Naive thymus-derived CD4-positive, alpha-beta T cell (primary cell): ENCODE data around the gene CALY. TPM values are rescaled to one million over a fixed set of nuclear protein-coding genes. Genes with fewer than 3 reads are reported as not detected.

Experiments used
- ATAC-seq: fragments of 150-1000 bp; cut with Tn5 transposase; 2 replicates; pipeline ENCODE4 v1.10.0; 2021; ENCODE audit warnings: mild to moderate bottlenecking, moderate library complexity
- CTCF ChIA-PET: fragments of 350-600 bp; sonication (Branson Sonifier 250); formaldehyde crosslinking; loops from one replicate; lab custom pipeline; 2021; ENCODE audit warnings: antibody characterized with exemption; lab: Charles Lee
- POLR2A ChIA-PET: fragments of 350-600 bp; sonication (Branson Sonifier 250); formaldehyde crosslinking; loops from one replicate; lab custom pipeline; 2021; ENCODE audit warnings: antibody characterized with exemption, inconsistent platforms; lab: Charles Lee
- DNase-seq, 9 donors: peaks; one replicate each; pipeline versions ENCODE4 v3.0.0 to v3.0.0-alpha.2; 2020 to 2022; ENCODE audit warnings: mixed read lengths in 1 of 9
- H3K27ac ChIP-seq: one replicate; pipeline ENCODE4 v1.7.0; 2013; ENCODE audit warnings: mild to moderate bottlenecking, low read depth, low read length, moderate library complexity
- H3K27me3 ChIP-seq, 2 donors: one replicate each; pipeline ENCODE4 v1.7.0; 2013; ENCODE audit warnings: low read length in 2 of 2, mild to moderate bottlenecking in 2 of 2, moderate library complexity in 2 of 2; ENCODE audit not compliant: control insufficient read depth in 2 of 2, insufficient read depth in 2 of 2
- H3K36me3 ChIP-seq, 3 experiments: 1 replicate in 2 of 3; 2 replicates in 1 of 3; pipeline ENCODE4 v1.7.0; 2013; ENCODE audit warnings: low read length in 3 of 3, mild to moderate bottlenecking in 3 of 3, moderate library complexity in 1 of 3; ENCODE audit not compliant: insufficient read depth in 3 of 3, control insufficient read depth in 2 of 3
- H3K4me1 ChIP-seq, 2 donors: one replicate each; pipeline ENCODE4 v1.7.0; 2013; ENCODE audit warnings: low read length in 2 of 2, mild to moderate bottlenecking in 2 of 2, moderate library complexity in 1 of 2; ENCODE audit not compliant: control insufficient read depth in 2 of 2, insufficient read depth in 2 of 2
- H3K4me3 ChIP-seq: 2 replicates; pipeline ENCODE4 v1.7.0; 2013; ENCODE audit warnings: mild to moderate bottlenecking, low read length
- H3K9me3 ChIP-seq, 3 experiments: 1 replicate in 2 of 3; 2 replicates in 1 of 3; pipeline ENCODE4 v1.7.0; 2013; ENCODE audit warnings: low read length in 3 of 3; ENCODE audit not compliant: control insufficient read depth in 2 of 3
- H3K27ac Mint-ChIP-seq, 9 donors: one replicate each; pipeline ENCODE4 v1.8.0; 2020 to 2022; ENCODE audit warnings: mixed read lengths in 9 of 9, mild to moderate bottlenecking in 8 of 9, moderate library complexity in 5 of 9, inconsistent platforms in 2 of 9
- H3K27me3 Mint-ChIP-seq, 5 donors: one replicate each; pipeline ENCODE4 v1.8.0; 2021 to 2022; ENCODE audit warnings: mixed read lengths in 5 of 5, mild to moderate bottlenecking in 1 of 5
- H3K36me3 Mint-ChIP-seq, 5 donors: one replicate each; pipeline ENCODE4 v1.8.0; 2020 to 2022; ENCODE audit warnings: mixed read lengths in 5 of 5, mild to moderate bottlenecking in 3 of 5, inconsistent platforms in 1 of 5
- H3K4me1 Mint-ChIP-seq, 7 donors: one replicate each; pipeline ENCODE4 v1.8.0; 2020 to 2022; ENCODE audit warnings: mixed read lengths in 7 of 7, mild to moderate bottlenecking in 3 of 7, inconsistent platforms in 1 of 7
- H3K4me3 Mint-ChIP-seq, 10 donors: one replicate each; pipeline ENCODE4 v1.8.0; 2020 to 2022; ENCODE audit warnings: mild to moderate bottlenecking in 10 of 10, mixed read lengths in 10 of 10, moderate library complexity in 6 of 10, inconsistent platforms in 2 of 10
- H3K9me3 Mint-ChIP-seq, 11 donors: one replicate each; pipeline ENCODE4 v1.8.0; 2020 to 2022; ENCODE audit warnings: mixed read lengths in 11 of 11, mild to moderate bottlenecking in 4 of 11, inconsistent platforms in 1 of 11, moderate library complexity in 1 of 11
- intact Hi-C, 2 donors: fragments of 100-400 bp; cut with micrococcal nuclease; formaldehyde crosslinking; loops; one replicate each; pipeline ENCODE4 v1.15.1; 2023
- polyA plus RNA-seq, 2 donors: library from polyadenylated mRNA; unstranded; fragments of 300-500 nt; fragmentation: Illumina TruSeq; gene quantifications; one replicate each; pipeline ENCODE4 v1.2.3, GENCODE V29; 2021
- total RNA-seq, 6 experiments: library from RNA in 5 of 6; stranded (reverse) in 5 of 6; gene quantifications; 1 replicate in 5 of 6; 2 replicates in 1 of 6; pipeline ENCODE4 v1.2.3 and lab custom pipeline; 2021 to 2026

CALY gene
- total and polyA plus RNA-seq, 7 experiments from 2014 or later = 0.33 to 5.1 (median 1.9) TPM; not detected in 1

- no peaks in the 10 kb centered on the region for H3K27me3 Mint-ChIP-seq
- no peak for DNase-seq
- H3K27ac Mint-ChIP-seq = peak overlapping the region in 2 of 9 donors; percentile 3 to 19
- H3K4me1 Mint-ChIP-seq = peaks cover 11 to 30% (median 15%) of the 10 kb centered on the region in 7 donors
- H3K9me3 Mint-ChIP-seq = no peaks in the 10 kb centered on the region
- Histone ChIP-seq H3K36me3 (peaks cover 0 to 60% (median 11%) of the 10 kb centered on the region in 3 experiments), H3K27ac (no peak overlapping the region), H3K4me1 (peaks cover 19 to 30% of the 10 kb centered on the region in 2 donors), H3K9me3 (no peaks in the 10 kb centered on the region), H3K4me3 (no peak overlapping the region), H3K27me3 (no peaks in the 10 kb centered on the region)
- CTCF ChIA-PET = no interaction called here
- no peak for ATAC-seq
- POLR2A ChIA-PET = interaction anchor here (0.7 to 0.9 kb wide), 2 partner anchors 23 to 120 kb away, joined by 3 to 4 read pairs; no protein-coding TSS in a partner anchor
- H3K36me3 Mint-ChIP-seq = peaks cover 0 to 19% (median 12%) of the 10 kb centered on the region in 5 donors
- H3K4me3 Mint-ChIP-seq = no peak overlapping the region
- intact Hi-C loops = no loop called here
These were observed 56.2 kb downstream of the CALY start for GRCh38 chr10:133280391-133281059.

- CTCF ChIA-PET = interaction anchor here (0.6 to 1.7 kb wide), 2 partner anchors 27 to 52 kb away, joined by 3 to 6 read pairs; no protein-coding TSS in a partner anchor
- DNase-seq (no peak), ATAC-seq (no peak)
- Mint-ChIP-seq H3K27me3 (no peaks in the 10 kb centered on the region), H3K4me1 (peaks cover 11 to 36% (median 18%) of the 10 kb centered on the region in 7 donors), H3K4me3 (peak overlapping the region in 1 of 10 donors; percentile 25), H3K27ac (peak overlapping the region in 6 of 9 donors; percentile 22 to 72 (median 54)), H3K9me3 (no peaks in the 10 kb centered on the region), H3K36me3 (peaks cover 0 to 12% (median 7%) of the 10 kb centered on the region in 5 donors)
- Histone ChIP-seq H3K36me3 (peaks cover 0 to 50% (median 11%) of the 10 kb centered on the region in 3 experiments), H3K27ac (peak overlapping the region; percentile 31), H3K4me1 (peaks cover 21 to 32% of the 10 kb centered on the region in 2 donors), H3K27me3 (no peaks in the 10 kb centered on the region), H3K4me3 (no peak overlapping the region), H3K9me3 (no peaks in the 10 kb centered on the region)
- intact Hi-C loops = loop anchor here in 1 of 2 donors (5.0 kb wide), 1 partner anchor 1122 kb away; no protein-coding TSS in a partner anchor
- POLR2A ChIA-PET = interaction anchor here (0.9 kb wide), 2 partner anchors 17 to 22 kb away, joined by 3 read pairs; no protein-coding TSS in a partner anchor
These were observed 57.1 kb downstream of the CALY start for GRCh38 chr10:133279326-133280226.

GRCh38 chr10:133278577-133279265 lies 58.0 kb downstream of the CALY start:
- ATAC-seq = peak; percentile 69
- Mint-ChIP-seq H3K27me3 (no peaks in the 10 kb centered on the region), H3K9me3 (no peaks in the 10 kb centered on the region), H3K4me1 (peaks cover 11 to 36% (median 21%) of the 10 kb centered on the region in 7 donors), H3K4me3 (peak overlapping the region; percentile 50 to 84 (median 66)), H3K27ac (peak overlapping the region; percentile 66 to 93 (median 86)), H3K36me3 (peaks cover 0 to 9% (median 1%) of the 10 kb centered on the region in 5 donors)
- peak overlapping the region; percentile 50 for H3K27ac ChIP-seq
- peaks cover 22 to 34% of the 10 kb centered on the region in 2 donors for H3K4me1 ChIP-seq
- DNase-seq = peak in 3 of 9 donors; percentile 17 to 60 (median 53)
- no peaks in the 10 kb centered on the region for H3K27me3 ChIP-seq
- H3K4me3 ChIP-seq = peak overlapping the region; percentile 27
- CTCF ChIA-PET = interaction anchor here (1.7 kb wide), 1 partner anchor 28 kb away, joined by 3 read pairs; no protein-coding TSS in a partner anchor
- POLR2A ChIA-PET = interaction anchor here (0.9 to 1.4 kb wide), 2 partner anchors 16 to 21 kb away, joined by 3 read pairs; no protein-coding TSS in a partner anchor
- intact Hi-C loops = loop anchor here in 1 of 2 donors (5.0 kb wide), 1 partner anchor 1121 kb away; no protein-coding TSS in a partner anchor
- peaks cover 0 to 42% (median 9%) of the 10 kb centered on the region in 3 experiments for H3K36me3 ChIP-seq
- no peaks in the 10 kb centered on the region for H3K9me3 ChIP-seq

- H3K4me3 ChIP-seq = peak overlapping the region; percentile 27
- H3K36me3 Mint-ChIP-seq = peaks cover 0 to 9% (median 0%) of the 10 kb centered on the region in 5 donors
- H3K9me3 ChIP-seq = no peaks in the 10 kb centered on the region
- peak overlapping the region; percentile 36 for H3K27ac ChIP-seq
- peaks cover 22 to 34% of the 10 kb centered on the region in 2 donors for H3K4me1 ChIP-seq
- peaks cover 11 to 36% (median 21%) of the 10 kb centered on the region in 7 donors for H3K4me1 Mint-ChIP-seq
- intact Hi-C loops = loop anchor here in 1 of 2 donors (5.0 kb wide), 1 partner anchor 1121 kb away; no protein-coding TSS in a partner anchor
- H3K27me3 Mint-ChIP-seq = no peaks in the 10 kb centered on the region
- no peaks in the 10 kb centered on the region for H3K9me3 Mint-ChIP-seq
- H3K4me3 Mint-ChIP-seq = peak overlapping the region; percentile 50 to 84 (median 66)
- H3K27ac Mint-ChIP-seq = peak overlapping the region; percentile 66 to 93 (median 86)
- H3K27me3 ChIP-seq = no peaks in the 10 kb centered on the region
- ATAC-seq = no peak
- DNase-seq = no peak
- POLR2A ChIA-PET = interaction anchor here (1.1 to 1.4 kb wide), 3 partner anchors 15 to 26 kb away, joined by 3 to 4 read pairs (median 3); no protein-coding TSS in a partner anchor
- CTCF ChIA-PET = interaction anchor here (1.7 kb wide), 1 partner anchor 29 kb away, joined by 3 read pairs; no protein-coding TSS in a partner anchor
- peaks cover 0 to 42% (median 3%) of the 10 kb centered on the region in 3 experiments for H3K36me3 ChIP-seq
These were observed 58.6 kb downstream of the CALY start for GRCh38 chr10:133277993-133278576.

GRCh38 chr10:133277277-133277992 lies 59.3 kb downstream of the CALY start:
- ChIA-PET POLR2A (interaction anchor here (1.1 to 1.4 kb wide), 3 partner anchors 14 to 26 kb away, joined by 3 to 4 read pairs (median 3); no protein-coding TSS in a partner anchor), CTCF (no interaction called here)
- Mint-ChIP-seq H3K27ac (peak overlapping the region in 6 of 9 donors; percentile 62 to 87 (median 69)), H3K4me3 (peak overlapping the region; percentile 45 to 92 (median 59)), H3K4me1 (peaks cover 11 to 36% (median 21%) of the 10 kb centered on the region in 7 donors), H3K27me3 (no peaks in the 10 kb centered on the region), H3K36me3 (peaks cover 0 to 8% (median 0%) of the 10 kb centered on the region in 5 donors), H3K9me3 (no peaks in the 10 kb centered on the region)
- H3K4me3 ChIP-seq = no peak overlapping the region
- intact Hi-C loops = loop anchor here in 1 of 2 donors (5.0 kb wide), 1 partner anchor 1120 kb away; no protein-coding TSS in a partner anchor
- H3K4me1 ChIP-seq = peaks cover 22 to 34% of the 10 kb centered on the region in 2 donors
- H3K27me3 ChIP-seq = no peaks in the 10 kb centered on the region
- DNase-seq = no peak
- ATAC-seq = no peak
- H3K9me3 ChIP-seq = no peaks in the 10 kb centered on the region
- peaks cover 0 to 42% (median 0%) of the 10 kb centered on the region in 3 experiments for H3K36me3 ChIP-seq
- peak overlapping the region; percentile 80 for H3K27ac ChIP-seq
